HG03097 (cell line): Measurements from ENCODE around the gene SLC7A10.
"Not testable (repeated sequence)": the region's sequence is repeated elsewhere in the genome, so short reads cannot be mapped to it uniquely, and the experiment has no call there.

ENCODE experiments used
- ATAC-seq: cut with Tn5 transposase; IDR thresholded peaks from one replicate; pipeline ENCODE4 v1.9.1; 2021; ENCODE audit not compliant: unreplicated experiment, low FRiP score

SLC7A10 gene

DNA sequence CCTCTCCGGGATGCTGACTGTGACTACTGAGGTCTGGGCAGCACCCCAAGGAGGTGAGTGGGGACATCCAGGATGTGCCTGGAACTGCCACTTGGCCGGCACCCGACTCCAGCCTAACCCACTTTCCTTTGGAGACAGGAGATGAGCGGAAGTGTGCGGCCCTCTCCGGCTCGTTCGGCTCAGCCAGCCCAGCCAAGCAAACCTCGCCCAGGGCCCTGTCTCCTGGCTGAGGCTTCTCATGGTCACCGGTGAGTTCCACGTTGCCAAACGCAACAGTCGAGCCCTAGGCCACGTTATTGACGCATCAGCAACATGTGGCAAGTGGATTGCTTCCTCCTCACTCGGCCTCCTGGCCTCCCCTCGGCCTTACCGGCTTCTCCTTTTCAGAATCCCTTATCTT is 5.5 kb downstream of the SLC7A10 start:
- ATAC-seq, result no peak

DNA sequence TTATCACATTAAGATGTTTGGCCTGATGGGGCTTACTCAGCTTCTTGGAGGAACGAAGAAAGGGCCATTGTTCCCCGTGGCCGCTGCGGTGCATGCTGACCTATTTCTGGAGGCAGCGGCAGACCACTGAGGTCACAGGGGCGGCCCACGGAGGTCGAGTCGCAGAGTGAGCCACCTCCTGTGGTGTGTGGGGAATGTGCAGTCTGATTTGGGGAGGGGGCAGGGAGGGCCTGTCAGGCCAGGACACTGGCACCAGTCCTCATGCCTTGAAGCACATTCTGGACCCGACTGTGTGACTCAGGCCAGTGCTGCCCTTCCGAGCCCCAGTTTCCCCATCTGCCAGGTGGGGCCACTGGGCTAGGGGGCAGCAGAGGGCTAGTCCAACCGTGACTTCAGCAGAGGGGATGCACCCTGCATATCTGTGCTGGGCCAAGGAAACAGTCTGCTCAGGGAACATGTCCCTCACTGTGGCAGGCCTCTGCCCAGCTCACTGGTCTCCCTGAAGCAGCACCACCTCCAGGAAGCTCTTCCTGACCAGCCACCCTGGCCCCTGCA is 6.3 kb downstream of the SLC7A10 start:
- no peak for ATAC-seq

DNA sequence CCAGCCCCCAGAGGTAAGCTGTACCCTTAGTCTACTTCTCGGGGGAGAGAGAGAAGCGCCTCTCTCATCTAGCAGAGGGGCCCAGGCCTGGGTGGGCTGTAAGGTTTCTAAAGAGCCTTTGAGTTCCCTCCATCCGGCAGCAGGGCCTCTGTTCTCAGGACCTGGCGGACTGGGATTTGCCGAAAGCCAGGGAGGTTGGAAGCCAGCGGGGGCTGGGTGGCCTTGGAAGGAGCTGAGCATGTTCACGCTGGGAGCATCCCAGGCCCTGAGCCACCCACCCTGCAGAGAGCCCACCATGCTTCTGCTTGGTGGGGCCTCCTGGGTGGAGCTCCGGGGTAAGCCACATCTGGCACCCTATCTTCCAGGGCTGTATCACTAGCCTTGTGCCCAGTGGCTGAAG is 7.8 kb downstream of the SLC7A10 start:
- no peak for ATAC-seq

DNA sequence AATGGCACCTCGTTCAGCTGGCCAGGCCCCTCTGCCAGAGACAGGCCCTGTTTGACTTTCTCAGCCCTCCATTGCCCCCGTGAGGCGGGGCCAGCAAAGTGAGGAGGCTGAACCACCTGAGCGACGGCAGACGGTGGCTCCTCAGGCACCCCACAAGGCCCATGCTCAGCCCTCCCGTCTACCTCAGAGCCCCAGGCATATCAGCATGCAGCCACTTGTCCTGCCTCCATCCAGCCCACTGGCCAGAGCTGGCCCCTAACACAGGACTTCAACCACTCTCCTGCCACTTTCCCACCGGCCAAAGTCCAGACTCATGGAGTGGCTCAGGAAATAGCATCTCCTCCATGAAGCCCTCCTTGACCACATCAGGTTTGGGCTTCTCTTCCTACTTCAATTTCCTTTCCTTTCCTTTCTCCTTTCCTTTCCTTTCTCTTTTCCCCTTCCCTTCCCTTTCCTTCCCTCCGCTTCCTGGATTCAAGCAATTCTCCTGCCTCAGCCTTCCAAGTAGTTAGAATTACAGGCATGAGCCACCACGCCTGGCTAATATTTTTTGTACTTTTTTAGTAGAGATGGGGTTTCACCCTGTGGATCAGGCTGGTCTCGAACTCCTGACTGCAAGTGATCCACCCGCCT is 9.3 kb downstream of the SLC7A10 start:
- ATAC-seq, result no peak

DNA sequence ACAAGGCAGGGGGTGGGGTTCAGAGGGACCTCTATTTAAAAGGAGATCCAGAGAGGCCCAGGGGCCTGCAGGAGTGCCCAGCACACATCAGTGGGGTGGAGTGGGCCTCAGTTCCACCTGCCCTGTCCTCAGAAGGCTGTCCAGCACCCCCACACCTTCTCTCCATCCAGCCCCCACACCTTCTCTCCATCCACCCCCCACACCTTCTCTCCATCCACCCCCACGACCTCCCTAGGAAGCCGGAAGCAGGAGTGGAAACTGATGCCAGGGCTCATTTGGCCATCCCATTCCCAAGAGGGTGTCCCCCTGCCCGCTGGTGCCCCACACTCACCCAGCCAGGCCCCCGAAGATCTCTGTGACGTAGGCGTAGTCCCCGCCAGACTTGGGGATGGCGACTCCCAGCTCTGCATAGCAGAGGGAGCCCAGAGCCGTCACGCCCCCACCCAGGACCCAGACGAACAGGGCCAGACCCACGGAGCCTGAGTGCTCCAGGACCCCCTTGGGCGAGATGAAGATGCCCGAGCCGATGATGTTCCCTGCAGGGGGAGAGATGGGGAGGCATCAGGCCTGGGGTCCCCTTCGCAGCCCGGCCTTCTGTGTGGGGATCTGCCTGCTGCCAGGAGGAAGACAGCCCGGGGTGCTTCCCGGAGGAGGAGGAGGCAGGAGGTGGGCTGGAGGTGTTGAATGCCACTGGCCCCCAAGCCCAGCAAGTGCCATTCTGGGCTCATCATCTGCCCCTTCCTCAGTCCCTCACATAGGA is 10.0 kb downstream of the SLC7A10 start:
- no peak for ATAC-seq

DNA sequence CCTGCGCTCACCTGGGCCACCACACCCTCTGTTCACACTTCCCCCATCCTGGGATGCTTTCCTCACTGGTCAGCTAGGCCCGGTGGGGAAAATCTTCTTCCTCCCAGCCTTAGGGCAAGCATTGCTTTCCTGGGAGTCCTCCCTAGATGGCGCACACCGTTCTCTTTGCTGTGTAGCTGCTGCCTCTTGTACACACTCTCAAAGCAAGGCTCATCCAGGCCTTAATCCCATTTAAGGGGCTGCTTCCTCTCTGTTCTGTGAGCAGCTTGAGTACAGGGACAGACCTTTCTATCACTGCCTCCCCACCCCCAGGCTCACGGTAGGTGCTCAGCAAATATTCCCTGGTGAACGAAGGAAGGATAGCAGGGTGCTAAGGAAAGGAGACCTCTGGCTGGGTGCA is 11.1 kb downstream of the SLC7A10 start:
- no peak for ATAC-seq

DNA sequence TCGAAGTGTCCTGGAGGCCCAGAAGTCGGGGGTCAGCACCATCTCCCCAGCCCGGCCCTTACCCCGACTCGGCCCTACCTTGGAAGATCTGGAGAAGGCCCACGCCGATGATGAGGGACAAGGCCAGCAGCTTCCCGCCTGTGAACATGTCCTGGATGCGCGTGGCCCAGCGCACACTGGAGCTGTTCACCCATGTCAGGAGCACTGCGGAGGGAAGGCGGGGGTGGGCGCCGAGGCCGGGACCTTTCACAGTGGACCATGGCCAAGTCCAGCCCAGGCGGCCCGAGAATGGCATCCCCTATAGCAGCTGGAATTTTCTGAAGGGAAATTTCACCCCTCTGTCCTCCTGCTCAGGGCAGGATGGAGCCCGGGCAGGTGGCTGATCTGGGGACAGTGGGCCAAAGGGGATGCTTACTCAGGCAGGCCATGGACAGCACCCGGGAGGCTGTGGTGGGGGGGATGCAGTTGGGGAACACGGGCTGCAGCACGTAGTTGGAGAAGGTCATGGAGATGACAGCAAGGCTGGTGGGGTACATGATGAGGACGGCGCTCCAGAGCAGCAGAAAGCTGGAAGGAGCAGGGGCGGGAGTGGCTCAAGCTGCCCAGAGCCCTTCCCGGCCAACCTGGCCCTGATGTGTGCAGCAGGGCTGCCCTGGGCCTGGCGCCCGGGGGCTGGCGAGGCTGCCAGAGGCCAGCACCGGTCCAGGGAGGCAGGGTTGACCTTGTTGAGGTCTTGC is 13.0 kb downstream of the SLC7A10 start:
- no peak for ATAC-seq

DNA sequence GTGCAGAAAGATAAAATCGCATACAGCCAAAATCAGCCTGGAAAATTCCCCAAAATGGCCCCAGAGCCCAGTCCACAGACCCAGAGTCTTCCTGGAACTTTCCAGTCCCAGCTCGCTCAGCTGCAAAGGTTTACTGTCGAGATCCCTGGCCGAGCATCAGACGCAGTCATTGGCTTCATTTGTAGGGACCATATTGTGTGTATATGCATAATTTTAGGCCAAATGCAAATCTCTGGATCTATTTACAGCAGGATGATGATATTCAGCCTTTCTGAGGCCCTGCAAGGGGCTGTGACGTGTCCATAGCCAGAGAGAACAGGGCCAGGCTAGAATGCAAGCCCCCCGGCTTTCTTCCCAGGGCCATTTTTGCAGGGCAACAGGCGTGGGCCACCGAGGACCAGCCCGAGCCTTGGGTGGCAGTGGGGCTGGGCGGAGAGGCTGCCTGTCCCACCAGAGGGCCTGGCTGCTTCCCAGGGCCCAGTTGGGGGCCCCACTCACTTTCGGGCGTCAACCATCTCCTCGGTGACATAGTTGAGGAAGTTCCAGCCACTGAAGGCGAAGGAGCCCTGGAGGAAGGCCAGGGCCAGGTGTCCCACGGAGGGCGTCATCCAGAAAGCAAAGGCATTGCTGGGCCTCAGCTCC is 13.7 kb downstream of the SLC7A10 start:
- no peak for ATAC-seq

DNA sequence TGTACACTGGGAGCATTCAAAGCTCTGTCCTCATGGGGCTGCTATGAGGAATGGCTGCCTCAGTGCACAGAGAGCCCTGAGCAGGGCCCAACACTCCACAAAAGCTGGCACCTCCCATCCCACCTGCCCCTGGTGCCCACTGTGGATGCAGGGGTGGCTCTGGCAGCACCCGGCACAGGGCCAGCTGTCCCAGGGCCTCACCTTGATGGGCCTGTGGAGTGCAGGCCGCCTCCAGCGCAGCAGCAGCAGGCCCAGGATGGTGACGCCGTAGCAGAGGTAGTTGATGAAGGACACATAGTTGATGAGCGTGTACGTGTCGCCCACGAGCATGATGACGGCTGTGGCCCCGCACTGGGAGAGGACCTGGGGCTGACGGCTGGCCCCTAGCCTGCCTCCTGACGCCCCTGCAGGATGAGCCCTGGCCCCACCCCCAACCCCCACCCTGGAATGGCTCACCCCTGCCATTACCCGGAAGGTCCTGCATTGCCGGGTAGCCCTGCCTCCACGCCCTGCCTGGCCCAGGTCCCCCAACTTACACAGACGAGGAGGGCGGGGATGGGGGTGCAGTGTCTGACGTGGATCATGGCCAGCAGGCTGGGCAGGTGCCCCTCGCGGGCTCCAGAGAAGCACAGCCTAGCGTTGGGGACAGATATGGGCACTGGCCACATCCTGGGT is 15.2 kb downstream of the SLC7A10 start:
- ATAC-seq, result no peak

DNA sequence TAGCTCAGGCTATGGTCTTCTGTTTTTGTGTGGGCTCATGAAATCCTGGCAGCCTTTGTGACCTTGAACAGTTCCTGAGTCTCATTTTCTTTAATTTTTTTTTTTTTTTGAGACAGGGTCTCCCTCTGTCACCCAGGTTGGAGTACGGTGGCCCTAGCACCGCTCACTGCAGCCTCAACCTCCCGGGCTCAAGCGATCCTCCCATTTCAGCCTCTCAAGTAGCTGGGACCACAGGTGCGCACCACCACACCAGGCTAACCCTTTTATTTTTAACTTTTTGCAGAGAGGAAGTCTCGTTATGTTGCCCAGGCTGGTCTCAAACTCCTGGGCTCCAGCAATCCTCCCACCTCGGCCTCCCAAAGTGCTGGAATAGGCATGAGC is 15.8 kb downstream of the SLC7A10 start:
- not testable (repeated sequence) for ATAC-seq

DNA sequence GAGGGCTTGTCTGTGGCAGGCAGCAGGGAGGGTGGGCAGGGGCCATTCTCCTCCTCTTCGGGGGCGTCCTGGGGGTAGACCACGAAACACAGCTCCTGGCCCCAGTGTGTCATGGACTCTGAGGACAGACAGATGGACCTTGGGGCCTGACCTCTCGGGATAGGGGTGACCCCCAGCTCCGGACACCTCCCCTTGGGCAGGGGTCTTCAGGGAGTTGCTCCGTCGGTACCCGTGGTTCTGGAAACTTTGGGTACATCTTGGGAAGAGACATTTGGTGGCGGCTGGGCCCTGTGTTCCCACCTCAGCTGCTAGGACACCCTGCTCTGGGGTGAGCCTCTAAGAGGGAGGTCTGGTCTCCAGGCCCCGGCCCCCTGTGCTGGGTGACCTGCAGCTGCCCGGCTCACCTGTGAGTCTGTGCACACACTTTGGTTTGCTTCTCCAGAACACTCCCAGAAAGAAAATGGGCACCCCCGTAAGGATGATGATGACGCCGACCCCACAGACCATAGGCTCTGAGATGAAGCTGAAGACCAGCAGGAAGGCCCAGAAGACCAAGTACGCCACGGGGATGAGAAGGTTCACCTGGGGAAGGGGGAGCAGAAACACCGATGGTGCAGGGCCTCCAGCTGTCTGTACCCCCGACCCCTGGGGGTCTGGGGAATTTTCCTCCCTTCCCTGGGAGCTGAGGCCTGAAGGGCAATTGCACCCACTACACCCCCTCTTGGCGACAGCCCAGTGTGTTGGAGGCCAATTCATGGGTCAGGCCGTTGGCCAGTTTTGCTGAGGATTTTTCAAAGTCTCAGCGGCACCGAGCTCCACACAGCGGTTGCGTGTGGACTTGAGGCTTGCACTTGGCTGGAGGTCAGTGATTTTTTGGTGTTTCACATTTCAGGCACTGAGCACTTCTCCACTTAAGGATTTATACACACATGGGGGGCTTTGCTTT is 16.5 kb downstream of the SLC7A10 start:
- ATAC-seq, result no peak

DNA sequence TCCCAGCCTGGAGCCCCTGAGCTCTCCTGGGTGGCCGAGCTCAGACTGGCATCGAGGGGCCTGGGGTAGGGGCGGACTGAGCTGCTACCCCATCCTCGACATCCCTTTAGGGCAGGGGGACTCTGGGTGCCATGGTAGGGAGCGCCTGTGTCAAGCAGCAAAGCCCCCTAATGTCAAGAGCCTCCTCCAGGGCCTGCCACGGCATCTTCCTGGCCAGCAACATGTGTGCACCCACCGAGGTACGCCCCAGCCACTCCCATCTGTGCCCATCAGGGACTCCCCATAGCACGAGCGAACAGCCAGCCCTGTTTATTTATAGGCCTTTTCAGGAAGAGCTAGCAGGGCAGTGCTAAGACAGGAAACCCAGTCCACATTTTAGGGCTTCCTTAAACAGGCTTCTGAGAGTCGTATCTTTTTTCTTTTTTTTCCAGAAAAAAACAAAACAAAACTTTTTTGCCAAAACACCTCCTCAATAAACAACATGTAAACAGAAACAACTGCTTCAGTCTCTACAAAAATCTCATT is 17.2 kb downstream of the SLC7A10 start:
- ATAC-seq, result no peak

DNA sequence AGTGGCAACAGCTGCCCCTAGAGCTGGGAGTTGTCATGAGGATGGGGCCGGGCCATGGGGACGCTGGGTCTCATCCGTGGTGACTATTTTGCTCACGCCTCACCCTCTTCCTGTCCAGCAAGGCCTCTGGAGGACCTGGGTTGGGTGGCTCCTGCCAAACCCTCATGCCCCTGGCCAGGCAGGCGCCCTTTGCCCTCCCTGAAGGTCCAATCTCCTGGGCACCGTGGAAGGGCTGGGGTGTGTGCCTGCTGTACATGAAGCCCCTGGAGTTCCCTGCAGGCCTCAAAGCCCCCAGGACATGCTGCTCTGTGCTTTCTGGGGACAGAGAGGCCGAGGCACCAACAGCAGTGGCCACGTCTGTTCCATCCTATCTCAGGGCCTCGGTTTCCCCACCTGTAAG is 17.7 kb downstream of the SLC7A10 start:
- no peak for ATAC-seq

DNA sequence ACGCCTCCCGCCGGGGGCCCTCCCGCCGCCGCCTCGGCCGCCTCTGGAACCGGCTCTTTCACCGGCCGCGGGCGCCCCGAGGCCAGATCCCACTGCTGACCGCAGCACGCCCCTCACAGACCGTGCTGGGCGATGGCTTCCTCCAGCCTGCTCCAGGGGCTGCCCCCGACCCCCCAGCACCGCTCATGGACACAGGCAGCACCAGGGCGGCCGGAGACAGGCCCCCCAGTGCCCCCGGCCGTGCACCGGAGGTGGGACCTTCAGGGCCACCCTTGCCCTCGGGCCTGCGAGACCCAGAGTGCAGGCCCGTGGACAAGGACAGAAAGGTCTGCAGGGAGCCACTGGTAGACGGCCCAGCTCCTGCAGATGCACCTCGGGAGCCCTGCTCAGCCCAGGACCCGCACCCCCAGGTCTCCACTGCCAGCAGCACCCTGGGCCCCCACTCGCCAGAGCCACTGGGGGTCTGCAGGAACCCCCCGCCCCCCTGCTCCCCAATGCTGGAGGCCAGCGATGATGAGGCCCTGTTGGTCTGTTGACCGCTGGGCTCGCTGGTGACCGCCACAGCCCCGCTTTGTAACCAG is 18.5 kb downstream of the SLC7A10 start:
- no peak for ATAC-seq

DNA sequence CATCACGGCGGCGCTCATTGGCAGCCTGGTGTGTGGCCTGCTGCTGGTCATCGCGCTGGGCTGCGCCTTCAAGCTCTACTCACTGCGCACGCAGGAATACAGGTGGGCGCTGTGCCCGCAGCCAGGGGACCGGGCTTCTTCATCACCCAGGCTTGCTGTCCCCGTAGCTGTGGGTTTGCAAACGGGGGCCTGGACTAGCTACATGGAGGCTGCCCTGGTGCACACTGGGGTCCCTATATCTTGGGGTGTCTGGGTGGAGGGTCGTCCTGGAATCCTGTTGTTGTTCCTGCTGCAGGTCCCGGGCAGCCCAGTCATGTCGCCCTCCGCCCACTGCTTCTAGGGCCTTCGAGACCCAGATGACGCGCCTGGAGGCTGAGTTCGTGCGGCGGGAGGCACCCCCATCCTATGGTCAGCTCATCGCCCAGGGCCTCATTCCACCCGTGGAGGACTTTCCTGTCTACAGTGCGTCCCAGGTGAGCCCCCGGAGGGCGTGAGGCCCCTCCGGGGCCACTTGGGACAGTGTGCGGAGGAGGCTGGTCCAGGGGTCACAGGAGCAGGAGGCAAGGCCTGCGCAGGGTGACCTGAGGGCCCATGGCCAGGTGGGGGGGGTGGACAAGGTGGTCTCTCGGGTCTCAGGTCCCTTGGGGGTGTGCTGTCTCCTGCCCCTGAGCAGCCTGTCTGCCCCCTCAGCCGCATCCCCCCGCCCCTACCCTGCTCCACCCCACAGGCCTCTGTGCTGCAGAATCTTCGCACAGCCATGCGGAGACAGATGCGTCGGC is 19.2 kb downstream of the SLC7A10 start:
- no peak for ATAC-seq

DNA sequence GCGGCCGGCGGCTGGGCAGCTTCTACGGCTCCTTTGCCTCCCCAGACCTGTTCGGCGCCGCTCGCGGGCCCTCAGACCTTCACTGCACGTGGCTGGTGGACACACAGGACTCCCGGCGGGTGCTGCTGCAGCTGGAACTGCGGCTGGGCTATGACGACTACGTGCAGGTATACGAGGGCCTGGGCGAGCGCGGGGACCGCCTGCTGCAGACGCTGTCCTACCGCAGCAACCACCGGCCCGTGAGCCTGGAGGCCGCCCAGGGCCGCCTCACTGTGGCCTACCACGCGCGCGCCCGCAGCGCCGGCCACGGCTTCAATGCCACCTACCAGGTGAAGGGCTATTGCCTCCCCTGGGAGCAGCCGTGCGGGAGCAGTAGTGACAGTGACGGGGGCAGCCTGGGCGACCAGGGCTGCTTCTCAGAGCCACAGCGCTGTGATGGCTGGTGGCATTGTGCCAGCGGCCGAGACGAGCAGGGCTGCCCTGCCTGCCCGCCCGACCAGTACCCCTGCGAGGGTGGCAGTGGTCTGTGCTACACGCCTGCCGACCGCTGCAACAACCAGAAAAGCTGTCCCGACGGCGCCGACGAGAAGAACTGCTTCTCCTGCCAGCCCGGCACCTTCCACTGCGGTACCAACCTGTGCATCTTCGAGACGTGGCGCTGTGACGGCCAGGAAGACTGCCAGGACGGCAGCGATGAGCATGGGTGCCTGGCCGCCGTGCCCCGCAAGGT is 20.0 kb downstream of the SLC7A10 start:
- ATAC-seq, result no peak

DNA sequence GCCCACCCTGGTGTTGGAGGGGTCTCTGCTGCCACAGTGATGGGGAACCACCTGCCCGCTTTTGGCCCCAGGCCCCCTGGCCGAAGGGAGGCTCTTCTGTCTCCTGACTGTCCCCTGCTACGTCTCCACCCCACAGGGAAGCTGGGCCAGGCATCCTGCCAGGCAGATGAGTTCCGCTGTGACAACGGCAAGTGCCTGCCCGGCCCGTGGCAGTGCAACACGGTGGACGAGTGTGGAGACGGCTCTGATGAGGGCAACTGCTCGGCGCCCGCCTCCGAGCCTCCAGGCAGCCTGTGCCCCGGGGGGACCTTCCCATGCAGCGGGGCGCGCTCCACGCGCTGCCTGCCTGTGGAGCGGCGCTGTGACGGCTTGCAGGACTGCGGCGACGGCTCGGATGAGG is 20.5 kb downstream of the SLC7A10 start:
- ATAC-seq, result no peak
